H9 (cell line): ENCODE results near the gene NPAS3. TPM values are rescaled to one million over a fixed set of nuclear protein-coding genes. Genes with fewer than 3 reads are reported as not detected.

Source experiments
- DNase-seq: peaks from one replicate; pipeline ENCODE4 v3.0.0-alpha.2; 2017
- H2AFZ ChIP-seq: one replicate; pipeline ENCODE4 v1.6.1; 2013; ENCODE audit warnings: mild to moderate bottlenecking, low read length, control low read depth, moderate library complexity
- H2AK5ac ChIP-seq: 2 replicates; pipeline ENCODE4 v1.6.1; 2013; ENCODE audit warnings: low read length, control low read depth, mixed read lengths; ENCODE audit not compliant: insufficient read length
- H2BK120ac ChIP-seq: one replicate; pipeline ENCODE4 v1.6.1; 2013; ENCODE audit warnings: low read depth, mild to moderate bottlenecking, low read length, control low read depth, inconsistent platforms; ENCODE audit not compliant: poor library complexity, severe bottlenecking
- H2BK12ac ChIP-seq: 2 replicates; pipeline ENCODE4 v1.6.1; 2013; ENCODE audit warnings: low read length, control low read depth, mixed read lengths, low read depth; ENCODE audit not compliant: insufficient read length
- H2BK15ac ChIP-seq: 2 replicates; pipeline ENCODE4 v1.6.1; 2013; ENCODE audit warnings: low read depth, low read length, control low read depth
- H2BK20ac ChIP-seq: one replicate; pipeline ENCODE4 v1.6.1; 2013; ENCODE audit warnings: low read depth, mild to moderate bottlenecking, low read length, control low read depth, inconsistent platforms; ENCODE audit not compliant: poor library complexity, severe bottlenecking
- H2BK5ac ChIP-seq: 2 replicates; pipeline ENCODE4 v1.6.1; 2013; ENCODE audit warnings: low read length, control low read depth, mixed read lengths; ENCODE audit not compliant: insufficient read length
- H3K14ac ChIP-seq: 2 replicates; pipeline ENCODE4 v1.6.1; 2013; ENCODE audit warnings: low read length, control low read depth; ENCODE audit not compliant: insufficient read depth
- H3K18ac ChIP-seq: 2 replicates; pipeline ENCODE4 v1.6.1; 2013; ENCODE audit warnings: low read depth, mild to moderate bottlenecking, mixed read lengths, low read length, control low read depth; ENCODE audit not compliant: insufficient read length
- H3K23ac ChIP-seq: 2 replicates; pipeline ENCODE4 v1.6.1; 2013; ENCODE audit warnings: low read length, control low read depth, mixed read lengths, low read depth; ENCODE audit not compliant: insufficient read length
- H3K23me2 ChIP-seq: 2 replicates; pipeline ENCODE4 v1.6.1; 2013; ENCODE audit warnings: low read depth, mild to moderate bottlenecking, mixed read lengths, low read length, control low read depth; ENCODE audit not compliant: insufficient read length, poor library complexity, severe bottlenecking
- H3K27ac ChIP-seq: 2 replicates; pipeline ENCODE4 v1.5.1; 2013; ENCODE audit warnings: low read length, control low read depth, mixed read lengths, low read depth; ENCODE audit not compliant: insufficient read length
- H3K27me3 ChIP-seq: 2 replicates; pipeline ENCODE4 v1.6.1; 2013; ENCODE audit warnings: low read length, control low read depth, inconsistent platforms; ENCODE audit not compliant: insufficient read depth
- H3K4ac ChIP-seq: 2 replicates; pipeline ENCODE4 v1.6.1; 2013; ENCODE audit warnings: low read depth, mild to moderate bottlenecking, control low read depth, inconsistent platforms, low read length, moderate library complexity
- H3K4me1 ChIP-seq: 2 replicates; pipeline ENCODE4 v1.6.1; 2013; ENCODE audit warnings: low read length, control low read depth, inconsistent platforms; ENCODE audit not compliant: insufficient read depth
- H3K4me2 ChIP-seq: 2 replicates; pipeline ENCODE4 v1.6.1; 2013; ENCODE audit warnings: low read length, control low read depth, mixed read lengths; ENCODE audit not compliant: insufficient read length, insufficient read depth
- H3K56ac ChIP-seq: 2 replicates; pipeline ENCODE4 v1.6.1; 2013; ENCODE audit warnings: low read depth, mild to moderate bottlenecking, mixed read lengths, low read length, control low read depth; ENCODE audit not compliant: insufficient read length
- H3K79me1 ChIP-seq: 2 replicates; pipeline ENCODE4 v1.6.1; 2013; ENCODE audit warnings: low read depth, mild to moderate bottlenecking, moderate library complexity, low read length, control low read depth, inconsistent platforms; ENCODE audit not compliant: insufficient read depth, poor library complexity, severe bottlenecking
- H3K79me2 ChIP-seq: 2 replicates; pipeline ENCODE4 v1.6.1; 2013; ENCODE audit warnings: low read length, control low read depth, inconsistent platforms; ENCODE audit not compliant: insufficient read depth
- H3K9ac ChIP-seq: 2 replicates; pipeline ENCODE4 v1.6.1; 2013; ENCODE audit warnings: low read length, control low read depth, mixed read lengths; ENCODE audit not compliant: insufficient read length; ENCODE audit errors: extremely low read depth
- H3K9me3 ChIP-seq: one replicate; pipeline ENCODE4 v1.6.1; 2013; ENCODE audit warnings: low read depth, low read length, inconsistent platforms; ENCODE audit not compliant: control insufficient read depth
- H3T11ph ChIP-seq: one replicate; pipeline ENCODE4 v1.6.1; 2013; ENCODE audit warnings: mild to moderate bottlenecking, low read length, control low read depth, inconsistent platforms
- H4K20me1 ChIP-seq: one replicate; pipeline ENCODE4 v1.6.1; 2013; ENCODE audit not compliant: control insufficient read depth, insufficient read length, insufficient read depth
- H4K5ac ChIP-seq: 2 replicates; pipeline ENCODE4 v1.6.1; 2013; ENCODE audit warnings: low read depth, mild to moderate bottlenecking, mixed read lengths, low read length, control low read depth; ENCODE audit not compliant: insufficient read length
- H4K8ac ChIP-seq: replicated peaks from 2 replicates; pipeline ENCODE4 v1.6.1; 2013; ENCODE audit warnings: low read length, control low read depth, mixed read lengths, low read depth; ENCODE audit not compliant: insufficient read length
- H4K91ac ChIP-seq: 2 replicates; pipeline ENCODE4 v1.6.1; 2013; ENCODE audit warnings: low read depth, mild to moderate bottlenecking, moderate library complexity, mixed read lengths, low read length, control low read depth; ENCODE audit not compliant: insufficient read length
- H3K27ac Mint-ChIP-seq, 3 experiments: 2 replicates in 2 of 3; 3 replicates in 1 of 3; pipeline ENCODE4 v1.8.0; 2020 to 2021; ENCODE audit warnings: mixed read lengths in 3 of 3, mild to moderate bottlenecking in 1 of 3, moderate library complexity in 1 of 3
- H3K27me3 Mint-ChIP-seq: 2 replicates; pipeline ENCODE4 v1.8.0; 2021; ENCODE audit warnings: low read depth, mild to moderate bottlenecking, moderate library complexity, mixed read lengths
- H3K36me3 Mint-ChIP-seq, 3 experiments: 2 replicates in 2 of 3; 3 replicates in 1 of 3; pipeline ENCODE4 v1.8.0; 2020 to 2021; ENCODE audit warnings: low read depth in 3 of 3, mixed read lengths in 3 of 3; ENCODE audit not compliant: insufficient read depth in 1 of 3
- H3K4me1 Mint-ChIP-seq, 2 experiments: 2 replicates each; pipeline ENCODE4 v1.8.0; 2020; ENCODE audit warnings: mixed read lengths in 2 of 2
- H3K4me3 Mint-ChIP-seq, 2 experiments: 2 replicates in 1 of 2; 3 replicates in 1 of 2; pipeline ENCODE4 v1.8.0; 2020 to 2021; ENCODE audit warnings: mild to moderate bottlenecking in 2 of 2, mixed read lengths in 2 of 2, moderate library complexity in 1 of 2
- H3K9me3 Mint-ChIP-seq, 2 experiments: 2 replicates in 1 of 2; 3 replicates in 1 of 2; pipeline ENCODE4 v1.8.0; 2020; ENCODE audit warnings: mild to moderate bottlenecking in 2 of 2, mixed read lengths in 2 of 2, moderate library complexity in 1 of 2
- CTCF ChIP-seq: fragments of 200-600 bp; sonication (generic); conservative IDR thresholded peaks from 3 replicates; pipeline ENCODE4 v1.8.0; 2021; ENCODE audit warnings: antibody characterized with exemption, mild to moderate bottlenecking
- WGBS: extraction: QIAGEN DNeasy Blood & Tissue Kit; methylation state at CpG from one replicate; pipeline ENCODE4 v1.1.7; 2013; ENCODE audit warnings: missing lambda C conversion rate, low lambda C conversion rate, mixed read lengths; ENCODE audit not compliant: insufficient read length; ENCODE audit errors: extremely low coverage; 5-methylcytosine and 5-hydroxymethylcytosine counted together
- total RNA-seq: library from RNA; stranded (reverse); gene quantifications from 2 replicates; pipeline ENCODE4 v1.2.1, GENCODE V29; 2021

Gene NPAS3
- total RNA-seq, 1 experiment from 2014 or later: 0.17 TPM

GRCh38 chr14:33282331-33283230 lies 343.9 kb downstream of the NPAS3 start:
- no peak overlapping the region for H3K4me2 ChIP-seq
- no peak overlapping the region for H3K27ac Mint-ChIP-seq
- WGBS: no CpG with 5 or more reads among the region's 11 CpGs

More at GRCh38 chr14:33282331-33283230, 343.9 kb downstream of the NPAS3 start:
- no peak overlapping the region for H3K4me3 Mint-ChIP-seq
- H3K18ac ChIP-seq: peak overlapping the region; percentile 42
- peaks cover 7 to 8% of the 10 kb centered on the region in 2 experiments for H3K4me1 Mint-ChIP-seq
- H4K91ac ChIP-seq: no peak overlapping the region
- H3K27ac ChIP-seq: no peak overlapping the region
- H3T11ph ChIP-seq: no peak overlapping the region
- H4K8ac ChIP-seq: no peak overlapping the region
- no peaks in the 10 kb centered on the region for H3K27me3 Mint-ChIP-seq
- H2BK12ac ChIP-seq: no peak overlapping the region
- H2AK5ac ChIP-seq: no peak overlapping the region
- no peaks in the 10 kb centered on the region for H3K9me3 Mint-ChIP-seq
- H4K5ac ChIP-seq: no peak overlapping the region
- no peak for TF ChIP-seq CTCF
- H4K20me1 ChIP-seq: no peaks in the 10 kb centered on the region
- no peak overlapping the region for H3K14ac ChIP-seq
- H3K9me3 ChIP-seq: no peaks in the 10 kb centered on the region
- H3K79me2 ChIP-seq: no peaks in the 10 kb centered on the region
- no peak for DNase-seq
- H3K9ac ChIP-seq: no peak overlapping the region
- no peaks in the 10 kb centered on the region for H3K23me2 ChIP-seq
- no peaks in the 10 kb centered on the region for H3K79me1 ChIP-seq
- H3K56ac ChIP-seq: no peak overlapping the region
- no peak overlapping the region for H2BK20ac ChIP-seq
- no peak overlapping the region for H2BK15ac ChIP-seq
- H2BK120ac ChIP-seq: no peak overlapping the region
- H3K4me1 ChIP-seq: no peaks in the 10 kb centered on the region
- no peaks in the 10 kb centered on the region for H3K27me3 ChIP-seq
- H3K36me3 Mint-ChIP-seq: no peaks in the 10 kb centered on the region
- H2AFZ ChIP-seq: no peak overlapping the region
- no peak overlapping the region for H2BK5ac ChIP-seq
- H3K4ac ChIP-seq: no peak overlapping the region
- no peak overlapping the region for H3K23ac ChIP-seq
